Common myeloid progenitor, CD34-positive (primary cell): ENCODE measurements around the gene TMEM69.
"Not testable (repeated sequence)": the region's sequence is repeated elsewhere in the genome, so short reads cannot be mapped to it uniquely, and the experiment has no call there.

Experiments used
- CTCF ChIA-PET: fragments of 350-600 bp; sonication (Branson Sonifier 250); formaldehyde crosslinking; loops from one replicate; lab custom pipeline; 2021; ENCODE audit warnings: antibody characterized with exemption; lab: Charles Lee
- POLR2A ChIA-PET: fragments of 350-600 bp; sonication (Branson Sonifier 250); formaldehyde crosslinking; loops from one replicate; lab custom pipeline; 2021; ENCODE audit warnings: antibody characterized with exemption; lab: Charles Lee
- DNase-seq, 3 donors: peaks; one replicate each; pipeline versions ENCODE4 v3.0.0 to v3.0.0-alpha.2; 2013
- H3K27ac ChIP-seq, 2 experiments: 1 replicate in 1 of 2; 2 replicates in 1 of 2; pipeline ENCODE4 v1.7.0; 2013; ENCODE audit warnings: inconsistent platforms in 2 of 2, low read length in 2 of 2, mild to moderate bottlenecking in 2 of 2, low read depth in 1 of 2, moderate library complexity in 1 of 2; ENCODE audit not compliant: severe bottlenecking in 2 of 2, insufficient read depth in 1 of 2, poor library complexity in 1 of 2
- H3K27me3 ChIP-seq, 5 experiments: replicated peaks in 2 of 5; 1 replicate in 3 of 5; 2 replicates in 2 of 5; pipeline versions ENCODE4 v1.6.1 to v1.7.0; 2013; ENCODE audit warnings: low read length in 4 of 5, mild to moderate bottlenecking in 2 of 5, moderate library complexity in 2 of 5, inconsistent platforms in 1 of 5; ENCODE audit not compliant: insufficient read depth in 5 of 5, control insufficient read depth in 4 of 5
- H3K36me3 ChIP-seq, 4 experiments: 1 replicate in 2 of 4; 2 replicates in 2 of 4; pipeline versions ENCODE4 v1.6.1 to v1.7.0; 2013; ENCODE audit warnings: low read length in 3 of 4, control low read depth in 1 of 4, mild to moderate bottlenecking in 1 of 4; ENCODE audit not compliant: control insufficient read depth in 4 of 4, insufficient read depth in 4 of 4
- H3K4me1 ChIP-seq, 4 experiments: 1 replicate in 3 of 4; 2 replicates in 1 of 4; pipeline versions ENCODE4 v1.6.1 to v1.7.1; 2013; ENCODE audit warnings: low read length in 3 of 4, mild to moderate bottlenecking in 3 of 4, control low read depth in 1 of 4, inconsistent platforms in 1 of 4, moderate library complexity in 1 of 4; ENCODE audit not compliant: control insufficient read depth in 4 of 4, insufficient read depth in 4 of 4; ENCODE audit errors: control extremely low read depth in 1 of 4
- H3K4me3 ChIP-seq, 7 experiments: 1 replicate in 4 of 7; 2 replicates in 3 of 7; pipeline versions ENCODE4 v1.5.1 to v1.7.0; 2013; ENCODE audit warnings: mild to moderate bottlenecking in 7 of 7, low read length in 6 of 7, moderate library complexity in 6 of 7, inconsistent platforms in 2 of 7, low read depth in 2 of 7, control low read depth in 1 of 7; ENCODE audit not compliant: insufficient read depth in 4 of 7, control insufficient read depth in 1 of 7; ENCODE audit errors: extremely low read depth in 1 of 7
- H3K9me3 ChIP-seq, 5 experiments: 1 replicate in 4 of 5; 2 replicates in 1 of 5; pipeline versions ENCODE4 v1.6.1 to v1.7.1; 2013; ENCODE audit warnings: low read length in 4 of 5, mild to moderate bottlenecking in 2 of 5, inconsistent platforms in 1 of 5, low read depth in 1 of 5, moderate library complexity in 1 of 5; ENCODE audit not compliant: control insufficient read depth in 4 of 5, insufficient read depth in 2 of 5; ENCODE audit errors: control extremely low read depth in 1 of 5
- WGBS: methylation state at CpG from one replicate; pipeline ENCODE4 v1.1.5; 2013; ENCODE audit not compliant: insufficient coverage; 5-methylcytosine and 5-hydroxymethylcytosine counted together

Gene TMEM69

DNA sequence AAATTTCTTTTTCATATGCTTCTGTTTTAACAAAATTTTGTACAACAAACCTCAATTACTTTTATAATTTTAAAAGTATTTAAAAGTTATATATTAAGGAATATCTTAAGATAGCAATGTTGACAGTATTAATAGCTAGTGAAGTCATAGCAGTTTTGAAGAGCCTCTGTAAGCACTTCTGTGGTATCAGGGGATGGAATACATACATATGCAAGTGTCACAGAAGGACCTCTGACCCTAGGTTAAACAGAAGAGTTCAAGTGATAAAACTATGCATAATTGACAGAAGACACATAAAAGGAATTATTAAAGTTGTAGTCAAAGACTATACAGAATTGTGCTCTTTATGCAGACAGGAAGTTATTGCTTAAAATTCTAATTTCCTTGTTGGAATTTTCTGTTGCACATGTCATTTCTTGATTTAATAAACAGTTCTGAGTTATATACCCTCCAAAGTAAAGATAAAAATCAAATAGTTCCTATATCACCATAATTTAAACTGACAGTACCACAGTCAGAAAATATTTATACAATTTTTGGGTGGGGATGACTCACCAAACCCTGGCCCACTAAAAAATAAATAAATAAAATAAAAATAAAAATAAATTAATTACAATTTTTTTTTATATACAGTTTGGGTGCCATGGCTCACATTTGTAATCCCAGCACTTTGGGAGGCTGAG, 35.4 kb downstream of the TMEM69 start:
- H3K9me3 ChIP-seq: no peaks in the 10 kb centered on the region
- ChIA-PET POLR2A (no interaction called here), CTCF (no interaction called here)
- no peaks in the 10 kb centered on the region for H3K27me3 ChIP-seq
- no peak overlapping the region for H3K27ac ChIP-seq
- no peak overlapping the region for H3K4me3 ChIP-seq
- H3K36me3 ChIP-seq: no peaks in the 10 kb centered on the region
- no peaks in the 10 kb centered on the region for H3K4me1 ChIP-seq
- no peak for DNase-seq

DNA sequence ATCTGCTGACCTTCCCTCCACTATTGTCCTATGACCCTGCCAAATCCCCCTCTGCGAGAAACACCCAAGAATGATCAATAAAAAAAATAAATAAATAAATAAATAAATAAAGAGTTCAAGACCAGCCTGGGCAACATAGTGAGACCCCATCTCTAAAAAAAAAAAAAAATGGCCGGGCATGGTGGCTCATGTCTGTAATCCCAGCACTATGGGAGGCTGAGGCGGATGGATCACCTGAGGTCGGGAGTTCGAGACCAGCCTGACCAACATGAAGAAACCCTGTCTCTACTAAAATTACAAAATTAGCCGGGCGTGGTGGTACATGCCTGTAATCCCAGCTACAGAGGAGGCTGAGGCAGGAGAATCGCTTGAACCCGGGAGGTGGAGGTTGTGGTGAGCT, 38.0 kb downstream of the TMEM69 start:
- H3K27me3 ChIP-seq, H3K36me3 ChIP-seq, H3K4me1 ChIP-seq, POLR2A ChIA-PET, H3K27ac ChIP-seq, H3K9me3 ChIP-seq, H3K4me3 ChIP-seq, DNase-seq: not testable (repeated sequence)
- CTCF ChIA-PET: interaction anchor here (0.6 kb wide), 1 partner anchor 22 kb away, joined by 4 read pairs; no protein-coding TSS in a partner anchor
- 100% methylated on average over 1 of the region's 9 CpGs for WGBS

DNA sequence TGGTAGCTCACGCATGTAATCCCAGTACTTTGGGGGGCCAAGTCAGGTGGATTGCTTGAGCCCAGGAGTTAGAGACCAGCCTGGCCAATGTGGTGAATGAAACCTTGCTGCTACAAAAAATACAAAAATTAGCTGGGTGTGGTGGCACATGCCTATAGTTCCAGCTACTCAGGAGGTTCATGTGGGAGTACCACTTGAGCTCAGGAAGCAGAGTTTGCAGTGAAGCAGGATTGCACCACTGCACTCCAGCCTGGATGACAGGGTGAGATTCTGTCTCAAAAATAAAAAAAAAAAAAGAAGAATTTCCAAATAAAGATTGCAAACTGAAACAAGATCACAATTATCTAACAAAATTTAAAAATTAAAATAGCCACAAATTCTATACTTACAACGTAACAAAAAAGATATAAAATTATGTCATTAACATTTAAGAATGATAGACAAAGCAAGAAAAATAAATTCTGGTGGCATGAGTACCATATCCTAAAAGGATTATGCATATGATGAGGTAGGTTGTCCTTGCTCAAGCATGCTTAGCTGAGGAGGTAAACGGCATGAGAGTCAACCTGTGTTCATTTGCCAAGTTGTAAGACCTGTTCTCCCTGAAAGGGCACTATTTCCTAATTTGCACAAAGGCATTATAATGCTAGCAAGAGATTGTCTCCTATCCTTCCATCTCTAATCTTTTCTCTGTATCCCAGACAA, 42.2 kb downstream of the TMEM69 start:
- Histone ChIP-seq H3K4me1 (no peaks in the 10 kb centered on the region), H3K27me3 (no peaks in the 10 kb centered on the region), H3K27ac (no peak overlapping the region), H3K36me3 (no peaks in the 10 kb centered on the region), H3K4me3 (no peak overlapping the region), H3K9me3 (no peaks in the 10 kb centered on the region)
- WGBS: 89% methylated on average over 1 of the region's 3 CpGs
- ChIA-PET POLR2A (interaction anchor here (0.6 kb wide), 1 partner anchor 65 kb away, joined by 3 read pairs; no protein-coding TSS in a partner anchor), CTCF (no interaction called here)
- no peak for DNase-seq

DNA sequence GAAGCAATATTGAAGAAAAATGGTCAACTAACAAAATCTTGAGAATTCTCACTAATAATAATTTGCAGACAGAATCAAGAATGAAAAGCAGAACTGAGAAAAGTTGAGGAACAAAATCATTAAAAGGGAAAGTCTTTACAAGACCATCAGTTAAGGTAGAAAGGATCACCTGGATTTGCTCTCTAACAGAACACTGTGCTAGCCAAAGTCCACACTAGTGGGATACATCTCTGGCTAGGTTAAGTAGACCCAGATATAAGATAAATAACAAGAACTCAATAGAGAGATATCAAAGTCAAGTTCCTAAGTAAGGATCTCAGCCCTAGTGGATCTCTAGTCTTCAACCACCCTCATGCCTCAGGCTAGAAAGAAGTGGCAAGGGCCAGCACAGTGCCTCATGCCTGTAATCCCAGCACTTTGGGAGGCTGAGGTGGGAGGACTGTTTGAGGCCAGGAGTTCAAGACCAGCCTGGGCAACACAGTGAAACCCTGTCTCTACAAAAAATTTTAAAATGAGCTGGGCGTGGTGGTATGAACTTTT, 42.9 kb downstream of the TMEM69 start:
- ChIA-PET POLR2A (no interaction called here), CTCF (no interaction called here)
- 100% methylated on average over 1 of the region's 1 CpG for WGBS
- Histone ChIP-seq H3K4me1 (no peaks in the 10 kb centered on the region), H3K9me3 (no peaks in the 10 kb centered on the region), H3K4me3 (no peak overlapping the region), H3K36me3 (no peaks in the 10 kb centered on the region), H3K27ac (no peak overlapping the region), H3K27me3 (no peaks in the 10 kb centered on the region)
- no peak for DNase-seq

DNA sequence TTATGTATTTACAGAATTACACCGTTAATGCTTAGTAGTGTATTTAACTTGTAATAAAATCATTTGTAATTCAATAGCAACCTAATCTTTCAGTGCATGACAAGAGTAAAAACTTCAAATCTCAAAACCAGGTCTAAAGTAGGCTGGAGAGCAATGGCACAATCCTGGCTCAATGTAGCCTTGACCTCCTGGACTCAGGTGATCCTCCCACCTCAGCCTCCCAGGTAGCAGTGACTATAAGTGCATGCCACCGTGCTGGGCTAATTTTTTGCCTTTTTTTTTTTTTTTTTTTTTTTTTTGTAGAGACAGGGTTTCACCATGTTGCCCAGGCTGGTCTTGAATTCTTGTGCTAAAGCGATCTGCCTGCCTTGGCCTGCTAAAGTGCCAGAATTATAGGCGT, 51.2 kb downstream of the TMEM69 start:
- Histone ChIP-seq H3K4me1 (no peaks in the 10 kb centered on the region), H3K27ac (no peak overlapping the region), H3K36me3 (no peaks in the 10 kb centered on the region), H3K4me3 (no peak overlapping the region), H3K27me3 (no peaks in the 10 kb centered on the region), H3K9me3 (no peaks in the 10 kb centered on the region)
- WGBS: no CpG with 5 or more reads among the region's 4 CpGs
- ChIA-PET POLR2A (no interaction called here), CTCF (no interaction called here)
- no peak for DNase-seq

DNA sequence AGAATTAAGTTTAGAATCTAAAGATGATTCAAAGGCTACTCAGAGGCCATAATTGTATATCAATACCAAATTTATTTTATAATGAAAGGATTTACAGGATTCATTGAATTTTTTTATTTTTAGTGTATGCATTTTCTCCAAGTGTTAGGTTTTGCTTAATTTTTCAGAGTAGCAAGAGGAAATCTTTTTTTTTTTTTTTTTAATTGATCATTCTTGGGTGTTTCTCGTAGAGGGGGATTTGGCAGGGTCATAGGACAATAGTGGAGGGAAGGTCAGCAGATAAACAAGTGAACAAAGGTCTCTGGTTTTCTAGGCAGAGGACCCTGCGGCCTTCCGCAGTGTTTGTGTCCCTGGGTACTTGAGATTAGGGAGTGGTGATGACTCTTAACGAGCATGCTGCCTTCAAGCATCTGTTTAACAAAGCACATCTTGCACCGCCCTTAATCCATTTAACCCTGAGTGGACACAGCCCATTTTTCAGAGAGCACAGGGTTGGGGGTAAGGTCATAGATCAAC, 51.7 kb downstream of the TMEM69 start:
- H3K4me1 ChIP-seq, POLR2A ChIA-PET, DNase-seq, CTCF ChIA-PET, H3K27me3 ChIP-seq, H3K9me3 ChIP-seq, H3K36me3 ChIP-seq, H3K4me3 ChIP-seq, H3K27ac ChIP-seq: not testable (repeated sequence)
- no CpG with 5 or more reads among the region's 5 CpGs for WGBS
